Lung (tissue), 12 donors: ENCODE results near the gene NISCH. TPM values are rescaled to one million over a fixed set of nuclear protein-coding genes. Genes with fewer than 3 reads are reported as not detected.
A peak's percentile ranks its signal among the peaks of the same experiment; 100 is the strongest.

Experiments used
- ATAC-seq: fragments of 200-7000 bp; cut with Tn5 transposase; one replicate; pipeline ENCODE4 v1.9.1; 2020; ENCODE audit warnings: moderate number of reproducible peaks; ENCODE audit not compliant: insufficient read depth, low FRiP score
- DNase-seq, 3 donors: peaks; one replicate each; pipeline ENCODE4 v3.0.0-alpha.2; 2013 to 2017
- H3K27ac ChIP-seq, 2 donors: one replicate each; pipeline ENCODE4 v1.5.1; 2013; ENCODE audit warnings: mild to moderate bottlenecking in 2 of 2, moderate library complexity in 2 of 2, control low read depth in 1 of 2, inconsistent platforms in 1 of 2, low read depth in 1 of 2, low read length in 1 of 2
- H3K27me3 ChIP-seq, 3 donors: one replicate each; pipeline ENCODE4 v1.5.1; 2013; ENCODE audit warnings: low read length in 2 of 3; ENCODE audit not compliant: control insufficient read depth in 3 of 3, insufficient read depth in 3 of 3
- H3K36me3 ChIP-seq, 4 donors: one replicate each; pipeline ENCODE4 v1.5.1; 2013; ENCODE audit warnings: low read length in 4 of 4, mild to moderate bottlenecking in 1 of 4, moderate library complexity in 1 of 4; ENCODE audit not compliant: control insufficient read depth in 4 of 4, insufficient read depth in 4 of 4
- H3K4me1 ChIP-seq, 5 donors: one replicate each; pipeline ENCODE4 v1.5.1; 2013; ENCODE audit warnings: low read length in 5 of 5, mild to moderate bottlenecking in 2 of 5, moderate library complexity in 1 of 5; ENCODE audit not compliant: control insufficient read depth in 5 of 5, insufficient read depth in 5 of 5
- H3K4me3 ChIP-seq: one replicate; pipeline ENCODE4 v1.5.1; 2013; ENCODE audit warnings: mild to moderate bottlenecking, control low read depth, moderate library complexity
- H3K9ac ChIP-seq, 2 donors: one replicate each; pipeline ENCODE4 v1.5.1; 2013; ENCODE audit warnings: low read length in 2 of 2, control low read depth in 1 of 2; ENCODE audit not compliant: insufficient read depth in 1 of 2
- H3K9me3 ChIP-seq, 4 donors: one replicate each; pipeline ENCODE4 v1.5.1; 2013; ENCODE audit warnings: low read length in 3 of 4, mild to moderate bottlenecking in 1 of 4, moderate library complexity in 1 of 4; ENCODE audit not compliant: control insufficient read depth in 4 of 4, insufficient read depth in 3 of 4
- CTCF ChIP-seq: IDR thresholded peaks from 2 replicates; pipeline ENCODE4 v1.5.1; 2012; ENCODE audit warnings: mild to moderate bottlenecking; ENCODE audit errors: control extremely low read depth, extremely low read depth
- WGBS, 2 donors: extraction: QIAGEN DNeasy Blood & Tissue Kit; methylation state at CpG; one replicate each; pipeline ENCODE4 v1.1.7; 2013; 5-methylcytosine and 5-hydroxymethylcytosine counted together
- polyA plus RNA-seq, 2 donors: library from polyadenylated mRNA; stranded (reverse); fragments of 200-250 nt; gene quantifications; one replicate each; pipeline ENCODE4 v1.2.1, GENCODE V29; 2013
- total RNA-seq, 2 donors: library from RNA; depleted of rRNA in 1 of 2; stranded (reverse); fragments of >200 nt in 1 of 2; gene quantifications; one replicate each; pipeline ENCODE4 v1.2.1, GENCODE V29; 2014 to 2021
- donor health status: control.
- donor health status: control.
- donor health status: Bipolar disorder and iron deficiency.
- donor health status: healthy.
- donor health status: DM: yes; HTN: yes; CAD: no.

NISCH gene
- total and polyA plus RNA-seq, 4 donors: 37.8 to 127 (median 63.7) TPM

- H3K27ac ChIP-seq: peak overlapping the region in 1 of 2 donors; percentile 27
Measured at GRCh38 chr3:52443791-52444687, 11.4 kb upstream of the NISCH start.

GRCh38 chr3:52444860-52445793, 10.3 kb upstream of the NISCH start, which contains the start of gene SEMA3G:
Gene SEMA3G, minus strand, starts transcription at chr3:52445103. Its CDS starts 76 bp downstream, at chr3:52445027.
- peak; percentile 53 for TF ChIP-seq CTCF
- Histone ChIP-seq H3K27me3 (no peaks in the 10 kb centered on the region), H3K4me1 (peaks cover 0 to 10% (median 5%) of the 10 kb centered on the region in 5 donors), H3K9ac (no peak within 1 kb of the TSS), H3K9me3 (no peaks in the 10 kb centered on the region), H3K36me3 (no peaks in the 10 kb centered on the region), H3K4me3 (peak within 1 kb of the TSS; percentile 29), H3K27ac (peak within 1 kb of the TSS in 1 of 2 donors; percentile 27)
- DNase-seq (peak; percentile 46 to 66 (median 59)), ATAC-seq (peak; percentile 86)
- 25 to 27% methylated on average over 19 of the region's 19 CpGs for WGBS, 2 donors

More at GRCh38 chr3:52443791-52444687, 11.4 kb upstream of the NISCH start:
- H3K9me3 ChIP-seq: no peaks in the 10 kb centered on the region
- peak overlapping the region; percentile 29 for H3K4me3 ChIP-seq
- no peak for TF ChIP-seq CTCF
- no peak for DNase-seq
- peaks cover 0 to 10% (median 0%) of the 10 kb centered on the region in 5 donors for H3K4me1 ChIP-seq
- no peak overlapping the region for H3K9ac ChIP-seq
- WGBS, 2 donors: 77 to 79% methylated on average over 25 of the region's 25 CpGs
- no peak for ATAC-seq
- peaks cover 0 to 2% (median 0%) of the 10 kb centered on the region in 4 donors for H3K36me3 ChIP-seq
- no peaks in the 10 kb centered on the region for H3K27me3 ChIP-seq

- H3K27me3 ChIP-seq: no peaks in the 10 kb centered on the region
- ATAC-seq (no peak), DNase-seq (no peak)
- H3K9me3 ChIP-seq: no peaks in the 10 kb centered on the region
- H3K27ac ChIP-seq: no peak overlapping the region
- peaks cover 0 to 10% (median 5%) of the 10 kb centered on the region in 5 donors for H3K4me1 ChIP-seq
- TF ChIP-seq CTCF: no peak
- no peak overlapping the region for H3K4me3 ChIP-seq
- no peaks in the 10 kb centered on the region for H3K36me3 ChIP-seq
- H3K9ac ChIP-seq: no peak overlapping the region
- 90% methylated on average over 4 of the region's 4 CpGs for WGBS, 2 donors
Measured at GRCh38 chr3:52446042-52446441, 9.4 kb upstream of the NISCH start.
